HCT116 (cell line): ENCODE data around the gene TMBIM6. TPM values are rescaled to one million over a fixed set of nuclear protein-coding genes. Genes with fewer than 3 reads are reported as not detected.
"Not testable (repeated sequence)": the region's sequence is repeated elsewhere in the genome, so short reads cannot be mapped to it uniquely, and the experiment has no call there.

Experiments used
- ATAC-seq: fragments of 200-7000 bp; cut with Tn5 transposase; 2 replicates; pipeline ENCODE4 v1.9.1; 2020; ENCODE audit warnings: mild to moderate bottlenecking, moderate library complexity
- BruUV-seq: library from RNA; stranded (reverse); fragments of 400-500 nt; replicated peaks from 2 replicates; lab custom pipeline; 2021; lab: Mats Ljungman, UMichigan
- CTCF ChIA-PET: fragments of 300-600 bp; sonication (Branson Sonifier 250); formaldehyde crosslinking; loops from one replicate; lab custom pipeline; 2021; ENCODE audit warnings: antibody characterized with exemption; lab: Charles Lee
- POLR2A ChIA-PET: fragments of 300-600, 350-600 bp; sonication (Branson Sonifier 250); formaldehyde crosslinking; loops from one replicate; lab custom pipeline; 2021; ENCODE audit warnings: antibody characterized with exemption; lab: Charles Lee
- RAD21 ChIA-PET, 2 experiments: fragments of 300-600 bp; sonication (Branson Sonifier 250); formaldehyde crosslinking; loops; one replicate each; lab custom pipeline; 2023; ENCODE audit warnings: low total read pairs in 2 of 2; ENCODE audit not compliant: uncharacterized antibody in 2 of 2, unreplicated experiment in 2 of 2, low non-redundant PET in 1 of 2; lab: Charles Lee
- DNase-seq: peaks from one replicate; pipeline ENCODE4 v3.0.0-alpha.2; 2010; ENCODE audit warnings: low read depth, low spot score
- H2AFZ ChIP-seq: fragments of 200-600 bp; shearing (Covaris generic), sonication (generic); 2 replicates; pipeline ENCODE4 v1.6.1; 2017; ENCODE audit warnings: low read depth, mixed run types, mixed read lengths, antibody characterized with exemption, low read length; ENCODE audit not compliant: poor library complexity, severe bottlenecking
- H3K27ac ChIP-seq: 2 replicates; pipeline ENCODE4 v1.5.1; 2012; ENCODE audit warnings: low read depth, low read length
- H3K27me3 ChIP-seq: fragments of 200-600 bp; sonication (generic); 2 replicates; pipeline ENCODE4 v1.6.1; 2016; ENCODE audit warnings: mixed run types, low read length, mixed read lengths; ENCODE audit not compliant: insufficient read depth
- H3K36me3 ChIP-seq, 2 experiments: fragments of 200-500 bp in 1 of 2; fragments of 200-600 bp in 1 of 2; sonication (Bioruptor generic) in 1 of 2; sonication (generic) in 1 of 2; 2 replicates each; pipeline versions ENCODE4 v1.5.1 to v1.6.1; 2014 to 2016; ENCODE audit warnings: low read length in 2 of 2, inconsistent platforms in 1 of 2, mixed read lengths in 1 of 2, mixed run types in 1 of 2; ENCODE audit not compliant: insufficient read depth in 2 of 2, control insufficient read depth in 1 of 2
- H3K4me1 ChIP-seq, 2 experiments: fragments of 200-600 bp in 1 of 2; sonication (generic) in 1 of 2; 2 replicates each; pipeline versions ENCODE4 v1.5.1 to v1.6.1; 2012 to 2017; ENCODE audit warnings: low read length in 2 of 2, inconsistent platforms in 1 of 2, mild to moderate bottlenecking in 1 of 2, mixed read lengths in 1 of 2, mixed run types in 1 of 2, moderate library complexity in 1 of 2; ENCODE audit not compliant: insufficient read depth in 2 of 2, control insufficient read depth in 1 of 2
- H3K4me2 ChIP-seq: fragments of 200-600 bp; sonication (generic); 2 replicates; pipeline ENCODE4 v1.6.1; 2017; ENCODE audit warnings: mixed run types, low read length, mixed read lengths
- H3K4me3 ChIP-seq, 2 experiments: fragments of 200-600 bp in 1 of 2; sonication (generic) in 1 of 2; replicated peaks in 1 of 2; 2 replicates each; pipeline ENCODE4 v1.5.1; 2011 to 2016; ENCODE audit warnings: low read length in 2 of 2, control low read depth in 1 of 2, low read depth in 1 of 2, mild to moderate bottlenecking in 1 of 2, mixed read lengths in 1 of 2, mixed run types in 1 of 2
- H3K79me2 ChIP-seq: fragments of 200-600 bp; sonication (generic); 2 replicates; pipeline ENCODE4 v1.6.1; 2017; ENCODE audit warnings: mild to moderate bottlenecking, mixed run types, low read length, moderate library complexity, mixed read lengths; ENCODE audit not compliant: insufficient read depth
- H3K9ac ChIP-seq: fragments of 200-600 bp; sonication (generic); 2 replicates; pipeline ENCODE4 v1.6.1; 2016; ENCODE audit warnings: low read length, mixed read lengths
- H3K9me2 ChIP-seq: fragments of 200-600 bp; sonication (generic), shearing (Covaris generic); 2 replicates; pipeline ENCODE4 v1.6.1; 2017; ENCODE audit warnings: mixed run types, mild to moderate bottlenecking, moderate library complexity; ENCODE audit not compliant: insufficient read depth
- H3K9me3 ChIP-seq, 2 experiments: fragments of 200-500 bp in 1 of 2; fragments of 200-600 bp in 1 of 2; sonication (Bioruptor generic) in 1 of 2; sonication (generic) in 1 of 2; 2 replicates each; pipeline ENCODE4 v1.6.1; 2014 to 2017; ENCODE audit warnings: low read length in 2 of 2, mixed read lengths in 2 of 2, inconsistent platforms in 1 of 2, low read depth in 1 of 2, mild to moderate bottlenecking in 1 of 2, mixed run types in 1 of 2, moderate library complexity in 1 of 2; ENCODE audit not compliant: control insufficient read depth in 1 of 2, insufficient read depth in 1 of 2
- H4K20me1 ChIP-seq: fragments of 200-600 bp; sonication (generic), shearing (Covaris generic); 2 replicates; pipeline ENCODE4 v1.6.1; 2017; ENCODE audit warnings: mixed run types, mild to moderate bottlenecking, moderate library complexity; ENCODE audit not compliant: insufficient read depth
- intact Hi-C: fragments of 100-400 bp; cut with micrococcal nuclease; formaldehyde crosslinking; loops from 2 replicates; pipeline ENCODE4 v1.10.0; 2022
- total RNA-seq: library from RNA; stranded (reverse); gene quantifications from one replicate; pipeline ENCODE4 v1.2.1, GENCODE V29; 2021; ENCODE audit not compliant: unreplicated experiment

The TMBIM6 gene
- total RNA-seq, 1 experiment from 2014 or later, result 510 TPM

DNA sequence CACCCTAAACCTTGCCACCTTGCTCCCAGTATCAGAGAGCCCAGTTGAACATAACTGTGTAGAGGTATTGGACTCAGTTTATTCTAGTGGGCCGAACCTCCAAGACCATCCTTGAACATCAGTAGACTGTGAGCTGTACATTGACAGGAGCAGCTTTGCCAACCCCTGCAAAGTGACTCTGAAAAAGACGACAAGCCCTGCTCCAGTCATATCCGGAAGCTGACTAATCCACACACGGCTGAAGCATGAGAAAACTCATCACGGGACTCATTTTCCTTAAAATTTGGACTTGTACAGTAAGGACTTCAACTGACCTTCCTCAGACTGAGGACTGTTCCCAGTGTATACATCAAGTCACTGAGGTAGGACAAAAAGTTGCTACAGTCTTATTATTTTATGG is 2.6 kb upstream of the TMBIM6 start:
- DNase-seq, RAD21 ChIA-PET: not testable (repeated sequence)

DNA sequence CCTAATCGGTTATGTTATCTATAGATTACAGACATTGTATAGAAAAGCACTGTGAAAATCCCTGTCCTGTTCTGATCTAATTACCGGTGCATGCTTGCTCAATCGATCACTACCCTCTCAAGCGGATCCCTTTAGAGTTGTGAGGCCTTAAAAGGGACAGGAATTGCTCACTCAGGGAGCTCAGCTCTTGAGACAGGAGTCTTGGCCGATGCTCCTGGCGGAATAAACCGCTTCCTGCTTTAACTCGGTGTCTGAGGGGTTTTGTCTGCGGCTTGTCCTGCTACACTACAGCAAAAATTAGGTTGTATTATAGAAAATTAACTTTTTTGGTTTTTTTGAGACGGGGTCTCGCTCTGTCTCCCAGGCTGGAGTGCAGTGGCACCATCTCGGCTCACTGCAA is 1.1 kb upstream of the TMBIM6 start:
- ATAC-seq, H3K4me3 ChIP-seq, H3K9ac ChIP-seq, DNase-seq, BruUV-seq, intact Hi-C loops, H3K9me3 ChIP-seq, H2AFZ ChIP-seq, H3K36me3 ChIP-seq, H3K27me3 ChIP-seq, H3K9me2 ChIP-seq, RAD21 ChIA-PET, H3K27ac ChIP-seq, H3K4me2 ChIP-seq: not testable (repeated sequence)
- Histone ChIP-seq H3K79me2 (peaks cover 39% of the 10 kb centered on the region), H4K20me1 (peaks cover 26% of the 10 kb centered on the region; the same call in 1 of the 2 replicates), H3K4me1 (peaks cover 8 to 21% of the 10 kb centered on the region in 2 experiments; a peak in 3 of 4 replicates)
- ChIA-PET POLR2A (interaction anchor here (0.9 to 2.0 kb wide), 3 partner anchors 23 to 49 kb away, joined by 4 to 11 read pairs (median 4); no protein-coding TSS in a partner anchor), CTCF (interaction anchor here (1.6 to 2.0 kb wide), 3 partner anchors 21 to 96 kb away, joined by 4 to 9 read pairs (median 5); no protein-coding TSS in a partner anchor)

More for the DNA sequence above, 2.6 kb upstream of the TMBIM6 start:
- BruUV-seq, H3K9me2 ChIP-seq, H3K9me3 ChIP-seq, H3K27me3 ChIP-seq, H3K27ac ChIP-seq, ATAC-seq, H3K9ac ChIP-seq, POLR2A ChIA-PET, intact Hi-C loops, H3K4me3 ChIP-seq, H2AFZ ChIP-seq, H3K36me3 ChIP-seq, H3K4me2 ChIP-seq, CTCF ChIA-PET: not testable (repeated sequence)
- Histone ChIP-seq H3K4me1 (peaks cover 8 to 20% of the 10 kb centered on the region in 2 experiments; a peak in 3 of 4 replicates), H3K79me2 (peaks cover 23% of the 10 kb centered on the region), H4K20me1 (peaks cover 16% of the 10 kb centered on the region; the same call in 1 of the 2 replicates)
